ENCODE results near the gene RAET1E.
"Not testable (repeated sequence)": the region's sequence is repeated elsewhere in the genome, so short reads cannot be mapped to it uniquely, and the experiment has no call there.

Gene RAET1E

DNA sequence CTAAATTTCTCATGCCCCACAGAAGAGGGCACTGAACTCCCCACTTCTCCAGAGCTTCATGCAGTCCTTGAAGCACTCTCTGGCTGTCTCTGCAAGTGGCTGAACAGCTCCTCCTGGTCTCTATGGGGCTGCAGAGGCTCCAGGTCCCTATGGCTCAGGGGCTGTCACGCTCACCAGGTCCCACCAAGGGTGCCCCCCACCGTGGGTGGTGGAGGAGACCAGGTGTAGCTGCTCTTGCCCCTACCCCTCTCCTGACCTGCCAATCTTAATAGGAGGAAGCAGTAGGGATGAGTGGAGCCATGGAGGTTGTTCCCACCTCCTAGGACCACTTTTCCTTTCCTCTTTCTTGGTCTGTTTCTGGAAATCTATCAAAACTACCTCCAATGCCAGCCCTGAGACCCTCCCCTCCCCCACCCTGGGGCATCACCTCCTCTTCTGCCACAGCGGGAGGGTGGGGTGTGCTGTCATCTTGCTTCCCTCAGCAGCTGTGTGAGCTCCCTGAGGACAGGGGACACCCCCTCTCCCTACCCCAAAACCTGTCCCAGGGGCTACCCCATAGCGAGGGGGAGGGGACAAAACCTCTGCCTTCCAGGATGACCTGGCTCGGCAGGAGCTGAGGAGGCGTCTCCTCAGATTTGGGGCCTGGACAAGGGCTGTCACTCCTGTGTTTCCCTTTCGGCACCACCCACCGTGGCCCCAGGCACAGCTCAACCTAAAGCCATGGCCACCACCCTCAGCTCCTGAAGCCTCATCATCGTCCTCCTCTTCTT, 12.0 kb upstream of the RAET1E start:
- DNase-seq (ENCODE audit: low spot score), result no peak

DNA sequence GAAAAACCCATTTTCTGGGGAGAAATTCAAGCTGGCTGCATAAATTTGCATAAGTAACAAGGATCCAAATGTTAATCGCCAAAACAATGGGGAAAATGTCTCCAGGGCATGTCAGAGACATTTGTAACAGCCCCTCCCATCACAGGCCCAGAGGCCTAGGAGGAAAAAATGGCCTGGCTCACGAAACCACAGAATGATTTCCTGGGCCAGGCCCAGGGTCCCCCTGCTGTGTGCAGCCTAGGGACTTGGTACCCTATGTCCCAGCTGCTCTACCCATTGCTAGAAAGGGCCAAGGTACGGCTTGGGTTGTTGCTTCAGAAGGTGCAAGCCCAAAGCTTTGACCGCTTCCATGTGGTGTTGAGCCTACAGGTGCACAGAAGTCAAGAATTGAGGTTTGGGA, 10.6 kb upstream of the RAET1E start:
- not testable (repeated sequence) for DNase-seq (ENCODE audit: low spot score)

DNA sequence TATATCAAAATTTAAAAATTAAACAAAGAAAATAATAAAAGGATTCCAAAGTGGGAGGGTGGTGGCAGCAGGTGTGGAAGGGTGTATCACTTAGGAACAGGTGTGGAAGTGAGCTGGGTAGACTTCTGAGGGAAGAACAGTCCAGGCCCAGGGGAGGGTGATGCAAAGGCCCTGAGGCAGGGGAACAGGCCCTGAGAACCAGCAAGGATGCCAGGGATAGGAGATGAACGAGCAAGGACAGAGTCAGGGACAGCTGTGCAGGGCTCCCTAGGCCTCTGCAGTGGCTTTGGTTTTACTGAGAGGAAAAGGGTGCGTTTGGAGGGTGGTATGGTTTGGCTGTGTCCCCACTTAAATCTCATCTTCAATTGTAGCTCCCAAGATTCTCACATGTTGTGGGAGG, 9.4 kb upstream of the RAET1E start:
- no peak for DNase-seq (ENCODE audit: low spot score)

DNA sequence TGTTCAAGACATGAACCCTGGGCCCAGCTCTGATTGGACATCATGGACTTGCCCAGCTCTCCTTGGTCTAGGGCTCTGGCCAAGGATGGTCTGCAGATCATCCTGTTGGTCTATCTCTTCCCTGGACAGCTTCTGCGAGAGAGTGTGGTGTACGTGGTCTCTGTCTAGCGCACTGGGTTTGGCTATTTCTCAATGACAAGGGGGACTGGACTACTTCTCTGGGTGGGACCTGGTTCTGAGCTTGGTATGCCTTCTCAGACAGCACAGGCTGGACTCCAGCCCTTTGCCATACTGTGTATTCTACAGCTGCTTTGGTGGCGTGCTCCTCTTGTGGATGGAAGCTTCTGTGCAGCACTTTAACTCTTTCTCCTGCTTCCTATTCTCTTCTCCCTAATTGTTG, 8.5 kb upstream of the RAET1E start:
- no peak for DNase-seq (ENCODE audit: low spot score)

DNA sequence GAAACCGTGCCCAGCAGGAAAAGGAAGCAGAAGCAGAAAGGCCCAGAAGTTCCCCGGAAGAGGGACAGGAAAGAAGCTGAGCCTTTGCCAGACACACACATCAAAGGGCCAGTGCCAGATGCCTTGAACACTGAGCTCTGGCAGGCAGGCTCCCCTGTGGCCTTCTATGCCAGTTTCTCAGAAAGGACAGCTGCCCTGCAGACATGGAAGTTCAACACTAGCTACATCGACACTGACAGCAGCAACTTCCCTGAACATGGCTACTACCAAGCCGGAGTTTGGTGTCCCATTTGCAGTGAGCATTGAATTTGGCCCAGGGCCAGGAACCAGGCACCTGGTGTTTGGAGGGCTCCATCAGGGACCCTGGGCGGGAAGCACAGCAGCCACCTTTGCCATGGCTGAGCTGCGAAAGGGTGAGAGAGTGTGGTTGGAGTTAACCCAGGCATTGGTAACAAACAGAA, 8.0 kb upstream of the RAET1E start:
- no peak for DNase-seq (ENCODE audit: low spot score)

DNA sequence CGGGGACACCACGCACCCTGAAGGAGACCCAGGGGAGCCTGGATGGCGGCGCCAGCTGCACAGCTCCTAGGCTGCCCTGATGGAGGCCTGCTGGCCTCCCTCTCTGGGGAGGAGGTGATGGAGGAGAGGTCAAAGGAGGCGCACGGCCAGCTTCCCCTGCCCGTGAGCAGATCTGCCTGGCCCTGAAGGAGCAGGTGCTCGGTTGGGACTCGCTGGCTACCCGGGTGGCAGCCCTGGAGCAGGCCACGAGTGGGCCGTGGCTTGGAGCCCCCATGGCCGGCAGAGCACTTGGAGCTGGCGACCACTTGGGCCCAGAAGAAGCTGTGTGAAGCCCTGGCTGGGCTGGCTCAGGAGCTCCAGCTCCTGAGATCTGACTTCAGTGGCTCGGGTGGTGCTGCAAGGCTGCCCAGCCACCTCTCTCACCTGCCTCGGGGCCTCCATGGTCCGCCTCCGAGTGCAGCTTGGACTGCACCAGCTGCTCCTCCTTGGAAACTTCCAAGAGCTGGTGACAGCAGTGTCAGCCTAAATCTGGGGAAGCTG, 7.5 kb upstream of the RAET1E start:
- no peak for DNase-seq (ENCODE audit: low spot score)

DNA sequence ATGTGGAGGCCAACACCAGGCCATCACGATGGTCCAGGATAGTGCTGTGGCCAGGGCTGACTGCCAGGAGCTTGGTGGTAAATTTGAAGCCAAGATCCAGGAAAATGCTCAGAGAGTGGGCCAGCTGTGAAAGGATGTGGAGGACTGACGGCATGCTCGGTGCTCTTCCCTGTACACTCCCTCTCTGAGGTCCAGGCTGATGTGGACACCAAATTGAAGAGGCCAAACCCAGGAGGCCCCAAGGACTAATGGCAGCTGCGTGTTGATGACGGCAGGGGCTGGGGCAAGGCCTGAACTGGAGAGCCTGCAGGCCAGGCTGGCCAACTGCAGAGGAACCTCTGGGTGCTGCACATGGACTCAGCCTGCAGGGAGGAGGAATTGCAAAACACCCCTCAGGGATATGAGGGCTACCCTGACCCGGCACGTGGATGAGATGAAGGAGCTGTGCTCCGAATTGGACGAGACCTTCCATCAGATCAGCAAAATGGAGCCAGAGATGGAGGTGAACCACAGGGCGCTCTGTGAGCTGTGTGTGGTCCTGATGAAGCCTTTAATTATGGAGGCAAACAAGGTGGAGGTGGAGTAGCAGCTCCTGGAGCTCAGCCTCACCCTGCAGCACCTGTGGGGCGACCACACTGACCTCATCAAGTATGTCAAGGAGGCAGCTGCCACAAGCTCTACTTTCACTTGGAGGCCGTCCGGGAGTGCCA, 6.9 kb upstream of the RAET1E start:
- DNase-seq (ENCODE audit: low spot score), result no peak

DNA sequence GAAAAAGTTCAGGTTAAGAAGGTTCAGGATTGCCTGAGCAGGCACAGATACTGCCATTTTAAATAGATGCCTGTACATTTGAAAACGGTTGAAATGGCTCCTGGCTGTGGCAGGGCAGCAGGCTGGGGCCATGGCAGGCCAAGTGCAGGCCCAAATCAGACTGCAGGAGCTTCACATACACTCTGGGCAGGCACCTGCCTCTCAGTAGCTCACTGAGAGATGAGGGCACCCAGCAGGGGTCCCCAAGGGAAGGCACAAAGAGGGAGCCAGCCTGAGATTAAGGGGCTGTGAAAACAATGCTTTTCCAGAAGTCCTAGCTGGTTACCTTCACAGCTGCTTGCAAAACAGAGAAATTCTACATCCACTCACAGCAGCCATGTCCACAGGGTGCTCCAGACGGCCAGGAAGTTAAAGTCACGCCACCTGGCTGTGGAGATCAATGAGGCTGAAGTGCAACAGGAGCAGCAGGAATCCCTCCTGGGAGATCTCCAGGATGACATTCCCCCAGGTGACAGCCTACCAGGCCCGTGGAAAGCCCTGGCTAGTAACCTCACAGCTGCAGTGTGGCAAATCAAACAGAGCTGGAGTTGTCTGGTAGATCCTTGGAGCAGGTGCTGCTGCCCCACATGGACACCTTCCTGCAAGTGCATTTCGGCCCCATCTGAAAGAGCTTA, 6.2 kb upstream of the RAET1E start:
- no peak for DNase-seq (ENCODE audit: low spot score)

DNA sequence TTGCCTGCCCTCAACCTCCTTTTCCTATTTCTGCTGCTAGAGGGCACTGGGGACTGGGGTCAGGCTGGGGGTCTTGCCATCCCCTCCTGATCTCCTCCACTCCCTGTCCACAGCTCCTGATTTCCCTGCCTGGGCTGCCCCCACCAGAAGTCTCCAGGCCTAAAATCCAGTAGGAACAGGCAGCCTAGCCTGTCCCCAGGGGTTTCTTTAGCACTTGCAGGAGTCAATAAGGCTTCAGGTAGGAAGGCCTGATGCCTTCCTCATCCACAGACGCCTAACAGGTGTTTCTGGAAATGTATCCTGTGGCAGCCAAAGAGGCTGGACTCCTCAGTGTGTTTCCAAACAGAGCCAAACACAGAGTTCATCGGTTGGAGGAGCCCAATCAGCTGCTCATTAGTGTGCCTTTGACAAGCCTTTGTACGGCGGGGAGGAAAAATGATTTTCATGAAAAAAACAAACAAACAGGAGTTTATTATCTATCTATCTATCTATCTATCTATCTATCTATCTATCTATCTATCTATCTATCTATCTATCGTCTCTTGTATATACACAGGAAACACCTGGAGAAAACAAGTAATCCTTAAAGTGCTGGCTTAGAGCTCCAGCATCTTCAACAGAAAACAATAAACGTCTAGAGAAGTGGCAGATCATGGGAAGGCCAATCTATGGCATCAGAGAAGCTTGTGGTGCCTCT, 3.7 kb upstream of the RAET1E start:
- DNase-seq (ENCODE audit: low spot score), result no peak

DNA sequence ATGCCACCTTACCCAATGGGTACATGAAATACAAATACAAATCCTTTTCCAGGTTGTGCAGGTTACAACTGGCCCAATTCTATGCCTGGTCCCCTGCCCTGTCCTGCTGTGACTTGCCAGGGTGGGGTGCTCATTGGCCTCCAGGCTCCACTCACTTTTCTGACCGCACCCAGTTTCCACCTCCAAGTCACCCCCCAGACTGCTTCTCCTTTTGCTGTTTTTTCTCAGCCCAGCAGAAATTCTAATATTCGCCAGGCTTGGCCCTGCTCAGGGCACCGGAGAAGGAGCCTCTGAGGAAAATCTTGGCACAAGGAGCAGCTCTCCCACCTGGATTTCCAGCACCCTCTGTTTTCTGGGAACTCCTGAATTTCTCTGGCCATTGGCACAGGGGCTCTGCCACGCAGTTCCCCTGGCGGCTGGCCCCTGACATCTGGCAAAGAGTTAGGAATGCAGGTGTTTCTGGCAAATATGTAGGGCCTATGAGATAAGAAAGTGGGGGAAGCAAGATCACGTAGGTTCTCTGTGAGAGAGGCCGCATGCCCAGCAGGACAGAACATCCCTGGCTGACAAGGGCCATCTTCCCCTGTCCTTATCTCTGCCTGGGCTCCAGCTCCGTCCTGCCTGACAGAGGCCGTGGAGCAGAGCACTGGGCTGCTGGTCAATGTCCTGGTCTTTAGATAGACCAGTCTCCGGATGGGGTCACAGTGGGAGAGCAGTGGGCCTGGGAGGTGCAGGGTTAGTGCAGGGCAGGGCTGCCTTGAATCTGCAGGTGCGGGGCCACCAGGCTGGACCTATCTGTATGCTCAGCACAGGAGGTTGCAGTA, 2.9 kb upstream of the RAET1E start:
- no peak for DNase-seq (ENCODE audit: low spot score)

DNA sequence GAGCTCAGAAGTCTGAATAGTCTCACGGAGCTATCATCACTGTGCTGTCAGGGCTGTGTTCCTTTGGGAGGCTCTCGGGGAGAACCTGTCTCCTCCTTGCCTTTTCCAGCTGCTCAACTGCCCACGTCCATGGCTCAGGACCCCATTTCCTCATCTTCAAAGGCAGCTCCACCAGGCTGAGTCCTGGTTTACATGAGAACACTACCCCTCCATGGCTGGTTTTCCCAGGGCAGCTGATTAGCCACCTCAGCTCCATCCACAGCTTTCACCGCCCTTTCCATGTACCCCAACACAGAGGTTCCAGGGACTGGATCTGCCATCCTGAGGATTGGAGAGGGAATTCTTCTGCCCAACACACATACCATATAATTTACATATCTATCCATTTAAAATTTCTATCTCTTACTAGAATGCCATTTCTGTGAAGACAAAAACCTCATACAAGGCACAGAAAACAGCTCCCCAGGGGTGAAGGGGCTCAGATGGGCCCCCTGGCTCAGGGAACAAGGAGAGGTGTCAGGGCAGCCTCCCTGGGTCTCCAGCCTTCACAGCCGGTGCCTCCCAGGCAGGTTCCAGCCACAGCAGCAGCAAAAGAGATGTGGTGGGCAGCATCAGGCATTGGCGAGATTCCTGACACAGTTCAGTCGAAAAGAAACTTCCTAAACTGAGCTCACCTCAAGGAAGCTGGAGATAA, 2.2 kb upstream of the RAET1E start:
- DNase-seq (ENCODE audit: low spot score), result no peak

DNA sequence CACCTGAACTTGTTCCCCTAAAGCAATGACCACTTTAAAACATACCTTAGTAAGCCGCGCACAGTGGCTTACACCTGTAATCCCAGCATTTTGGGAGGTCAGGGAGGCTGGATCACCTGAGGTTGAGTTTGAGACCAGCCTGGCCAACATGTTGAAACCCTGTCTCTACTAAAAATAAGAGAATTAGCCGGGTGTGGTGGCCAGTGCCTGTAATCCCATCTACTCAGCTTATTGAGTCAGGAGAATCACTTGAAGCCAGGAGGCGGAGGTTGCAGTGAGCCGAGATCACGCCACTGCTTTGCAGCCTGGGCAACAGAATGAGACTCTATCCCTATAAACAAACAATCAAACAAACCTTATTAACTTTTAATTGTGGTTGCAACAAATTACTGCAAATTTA, 1.6 kb upstream of the RAET1E start:
- DNase-seq (ENCODE audit: low spot score), result no peak

DNA sequence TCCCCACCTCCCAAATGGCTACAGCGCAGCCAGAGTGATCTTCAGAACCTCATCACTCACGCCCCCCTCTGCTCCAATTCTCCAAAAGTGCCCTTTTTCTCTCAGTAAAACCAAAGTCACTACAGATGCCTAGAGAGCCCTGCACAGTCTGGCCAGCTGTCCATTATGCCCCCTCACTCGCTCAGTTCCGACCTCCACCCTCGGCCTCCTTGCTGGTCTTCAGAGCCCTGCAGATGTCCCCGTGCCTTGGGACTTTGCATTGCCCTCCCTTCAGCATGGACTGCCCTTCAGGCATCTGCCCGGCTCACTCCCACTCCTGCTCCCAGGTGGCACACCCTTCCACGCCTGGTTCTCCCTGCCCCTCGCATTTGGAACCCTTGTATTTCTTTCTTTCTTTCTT, 1.1 kb upstream of the RAET1E start:
- DNase-seq (ENCODE audit: low spot score), result no peak

DNA sequence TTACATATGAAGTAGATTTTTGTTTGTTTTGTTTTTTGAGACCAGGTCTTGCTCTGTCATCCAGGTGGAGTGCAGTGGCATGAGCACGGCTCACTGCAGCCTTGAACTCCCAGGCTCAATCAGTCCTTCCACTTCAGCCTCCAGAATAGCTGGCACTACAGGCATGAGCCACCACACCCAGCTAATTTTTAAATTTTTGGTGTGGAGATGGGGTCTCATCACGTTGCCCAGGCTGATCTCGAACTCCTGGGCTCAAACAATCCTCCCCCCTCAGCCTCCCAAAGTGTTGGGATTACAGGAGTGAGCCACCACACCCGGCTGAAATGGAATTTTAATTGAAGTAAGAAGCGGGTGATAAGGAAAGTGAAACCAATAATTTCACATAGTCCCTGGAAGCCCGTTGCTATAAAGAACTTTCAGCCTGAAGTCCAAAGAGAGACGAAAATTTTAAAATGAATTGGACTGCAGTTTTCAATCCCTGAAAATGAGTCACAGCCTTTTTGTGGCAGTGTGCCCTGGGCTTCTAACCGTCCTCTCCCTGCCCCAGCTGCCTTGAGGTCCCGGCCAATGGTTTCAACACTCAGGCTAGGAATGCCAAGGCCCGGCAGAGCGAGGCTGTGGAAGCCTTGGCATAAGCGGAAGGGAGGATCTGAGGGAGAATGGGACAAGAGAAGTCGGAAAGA, 757 bp downstream of the RAET1E start:
- peak; percentile 95 for DNase-seq (ENCODE audit: low spot score)

DNA sequence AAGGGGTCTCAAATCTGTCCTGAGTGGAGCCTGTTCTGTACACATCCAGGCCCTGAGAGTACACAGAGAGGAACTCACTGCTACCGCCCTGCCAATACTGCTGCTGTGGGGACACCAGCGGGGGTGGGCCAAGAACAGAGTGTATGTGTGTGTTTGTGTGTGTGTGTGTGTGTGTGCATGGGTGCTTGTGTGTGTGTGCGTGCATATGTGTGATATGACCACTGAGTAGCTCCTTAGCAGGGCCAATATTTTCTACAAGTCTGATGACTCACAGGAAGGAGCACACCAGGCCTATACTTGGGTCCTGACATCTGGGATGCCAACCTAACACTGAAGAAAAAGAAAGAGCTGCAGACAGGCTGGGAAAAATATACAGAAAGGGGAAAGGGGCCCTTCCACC, 1.4 kb downstream of the RAET1E start:
- peak; percentile 31 for DNase-seq (ENCODE audit: low spot score)

DNA sequence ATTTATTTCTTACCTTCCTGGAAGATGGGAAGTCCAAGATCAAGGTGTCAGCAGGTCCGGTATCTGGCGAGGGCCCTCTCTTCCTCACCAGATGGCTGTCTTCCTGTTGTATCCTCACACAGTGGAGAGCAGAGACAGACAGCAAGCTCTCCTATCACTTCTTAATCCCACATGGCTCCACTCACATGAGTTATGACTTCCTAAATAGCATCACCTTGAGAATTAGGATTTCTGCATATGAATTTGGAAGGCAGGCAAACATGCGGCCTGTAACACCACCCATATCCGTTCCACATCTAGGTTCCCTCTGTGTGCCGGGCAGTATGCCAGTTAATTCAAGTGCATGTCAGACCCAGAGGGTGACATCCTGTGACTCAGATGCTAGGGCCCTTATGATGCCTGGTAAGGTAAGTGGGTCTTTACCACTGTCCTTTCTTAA, 2.1 kb downstream of the RAET1E start:
- peak; percentile 25 for DNase-seq (ENCODE audit: low spot score)

DNA sequence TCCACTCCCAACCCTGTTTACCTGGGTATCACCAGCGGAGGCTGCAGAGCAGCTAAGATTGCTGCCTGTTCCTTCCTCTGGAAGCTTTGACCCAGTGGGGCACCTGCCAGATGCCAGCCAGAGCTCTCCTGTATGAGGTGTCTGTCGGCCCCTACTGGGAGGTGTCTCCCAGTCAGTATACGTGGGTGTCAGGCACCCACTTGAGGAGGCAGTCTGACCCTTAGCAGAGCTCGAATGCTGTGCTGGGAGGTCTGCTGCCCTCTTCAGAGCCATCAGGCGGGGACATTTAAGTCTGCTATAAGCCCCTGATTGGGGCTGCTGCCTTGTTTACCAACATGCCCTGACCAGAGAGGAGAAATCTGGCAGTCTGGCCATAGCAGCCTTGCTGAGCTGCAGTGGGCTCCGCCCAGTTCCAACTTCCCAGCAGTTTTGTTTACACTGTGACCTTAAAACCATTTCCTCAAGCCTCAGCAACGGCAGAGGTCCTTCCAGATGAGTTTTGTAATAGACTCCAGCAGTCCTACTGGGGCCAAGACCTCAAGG, 2.8 kb downstream of the RAET1E start:
- DNase-seq (ENCODE audit: low spot score), result peak; percentile 66

DNA sequence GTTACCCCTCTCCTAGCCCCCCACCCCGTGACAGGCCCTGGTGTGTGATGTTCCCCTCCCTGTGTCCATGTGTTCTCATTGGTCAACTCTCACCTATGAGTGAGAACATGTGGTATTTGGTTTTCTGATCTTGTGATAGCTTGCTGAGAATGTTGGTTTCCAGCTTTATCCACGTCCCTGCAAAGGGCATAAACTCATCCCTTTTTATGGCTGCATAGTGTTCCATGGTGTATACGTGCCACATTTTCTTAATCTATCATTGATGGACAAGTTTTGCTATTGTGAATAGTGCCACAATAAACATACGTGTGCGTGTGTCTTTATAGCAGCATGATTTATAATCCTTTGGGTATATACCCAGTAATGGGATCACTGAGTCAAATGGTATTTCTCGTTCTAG, 6.0 kb downstream of the RAET1E start:
- not testable (repeated sequence) for DNase-seq (ENCODE audit: low spot score)

DNA sequence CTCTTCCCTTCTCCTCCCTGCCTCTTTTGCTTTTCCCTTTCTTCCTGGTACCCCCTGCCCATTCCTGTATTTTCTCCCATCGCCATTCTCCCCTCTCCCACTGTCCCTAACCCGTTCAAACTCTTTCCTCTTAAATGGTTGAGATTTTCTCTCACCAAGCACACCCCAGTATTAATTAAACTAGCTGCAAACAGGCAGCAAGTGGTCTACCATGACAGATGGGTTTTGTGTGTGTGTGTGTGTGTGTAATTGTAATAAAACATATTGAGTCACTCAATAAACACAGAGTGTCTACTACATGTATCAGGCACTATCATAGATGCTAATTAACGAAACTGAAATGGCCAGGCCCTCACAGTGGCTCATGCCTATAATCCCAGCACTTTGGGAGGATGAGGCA, 6.7 kb downstream of the RAET1E start:
- DNase-seq (ENCODE audit: low spot score), result no peak

DNA sequence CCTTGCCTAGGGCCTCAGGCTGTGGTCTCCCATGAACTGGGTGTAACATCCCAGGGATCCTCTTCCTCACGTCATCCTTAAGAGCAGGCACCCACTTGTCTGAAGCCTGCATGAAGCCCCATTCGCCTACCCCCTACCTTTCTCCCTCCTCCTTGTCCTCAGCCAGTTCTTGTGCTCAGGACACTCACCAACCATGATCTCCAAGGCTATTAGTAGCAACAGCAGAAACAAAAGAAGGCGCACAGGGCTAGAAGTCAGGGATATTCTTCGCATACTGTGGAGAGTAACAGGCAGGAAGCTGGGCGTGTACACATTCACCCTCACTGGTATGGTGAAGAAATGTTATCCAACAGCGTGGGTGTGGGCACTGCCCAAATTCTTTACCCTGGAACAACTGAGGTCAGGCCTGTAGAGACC, 7.3 kb downstream of the RAET1E start:
- no peak for DNase-seq (ENCODE audit: low spot score)
